DND-41 (cell line): Measurements from ENCODE around the gene FARSB.

Source experiments
- ATAC-seq: fragments of 200-7000 bp; cut with Tn5 transposase; 3 replicates; pipeline ENCODE4 v1.9.1; 2021; ENCODE audit warnings: low read depth; ENCODE audit not compliant: insufficient read depth
- DNase-seq: peaks from one replicate; pipeline ENCODE4 v3.0.0-alpha.2; 2020
- H2AFZ ChIP-seq: 2 replicates; pipeline ENCODE4 v1.6.0; 2012; ENCODE audit warnings: low read depth, low read length
- H3K27ac ChIP-seq: 2 replicates; pipeline ENCODE4 v1.5.1; 2012; ENCODE audit warnings: low read length, inconsistent platforms
- H3K27me3 ChIP-seq: fragments of 200-600 bp; sonication (generic); 2 replicates; pipeline ENCODE4 v1.6.0; 2012; ENCODE audit warnings: low read length, mild to moderate bottlenecking, inconsistent platforms; ENCODE audit not compliant: insufficient read depth, poor library complexity
- H3K36me3 ChIP-seq: 2 replicates; pipeline ENCODE4 v1.5.1; 2012; ENCODE audit warnings: low read length, inconsistent platforms; ENCODE audit not compliant: insufficient read depth
- H3K4me1 ChIP-seq: 2 replicates; pipeline ENCODE4 v1.5.1; 2012; ENCODE audit warnings: mild to moderate bottlenecking, low read length; ENCODE audit not compliant: insufficient read depth
- H3K4me2 ChIP-seq: 2 replicates; pipeline ENCODE4 v1.6.0; 2012; ENCODE audit warnings: mild to moderate bottlenecking, moderate library complexity, low read length, inconsistent platforms; ENCODE audit not compliant: insufficient read depth
- H3K4me3 ChIP-seq, 2 experiments: fragments of 200-600 bp in 1 of 2; shearing (Covaris generic) in 1 of 2; 2 replicates each; pipeline ENCODE4 v1.5.1; 2012 to 2016; ENCODE audit warnings: inconsistent platforms in 2 of 2, low read length in 2 of 2, mild to moderate bottlenecking in 2 of 2, low read depth in 1 of 2, moderate library complexity in 1 of 2
- H3K79me2 ChIP-seq: 2 replicates; pipeline ENCODE4 v1.6.0; 2012; ENCODE audit warnings: low read length, inconsistent platforms; ENCODE audit not compliant: insufficient read depth
- H3K9ac ChIP-seq: 2 replicates; pipeline ENCODE4 v1.6.0; 2012; ENCODE audit warnings: low read depth, mild to moderate bottlenecking, inconsistent platforms, low read length, moderate library complexity
- H3K9me3 ChIP-seq: 2 replicates; pipeline ENCODE4 v1.5.1; 2012; ENCODE audit warnings: low read length, moderate library complexity, mild to moderate bottlenecking, inconsistent platforms; ENCODE audit not compliant: insufficient read depth, severe bottlenecking
- H4K20me1 ChIP-seq: 2 replicates; pipeline ENCODE4 v1.6.0; 2012; ENCODE audit warnings: low read length; ENCODE audit not compliant: insufficient read depth
- EZH2 ChIP-seq: IDR thresholded peaks from 3 replicates; pipeline ENCODE4 v1.6.1; 2012; ENCODE audit warnings: borderline replicate concordance, low read depth, mild to moderate bottlenecking, moderate library complexity, low read length, inconsistent platforms; ENCODE audit not compliant: severe bottlenecking
- TF ChIP-seq, protein P1 (sequence below): IDR thresholded peaks from 2 replicates; pipeline ENCODE4 v1.5.1; 2012; ENCODE audit warnings: borderline replicate concordance, low read length, moderate library complexity, mild to moderate bottlenecking; ENCODE audit not compliant: poor library complexity, severe bottlenecking; ENCODE audit errors: extremely low read depth

Gene FARSB

DNA sequence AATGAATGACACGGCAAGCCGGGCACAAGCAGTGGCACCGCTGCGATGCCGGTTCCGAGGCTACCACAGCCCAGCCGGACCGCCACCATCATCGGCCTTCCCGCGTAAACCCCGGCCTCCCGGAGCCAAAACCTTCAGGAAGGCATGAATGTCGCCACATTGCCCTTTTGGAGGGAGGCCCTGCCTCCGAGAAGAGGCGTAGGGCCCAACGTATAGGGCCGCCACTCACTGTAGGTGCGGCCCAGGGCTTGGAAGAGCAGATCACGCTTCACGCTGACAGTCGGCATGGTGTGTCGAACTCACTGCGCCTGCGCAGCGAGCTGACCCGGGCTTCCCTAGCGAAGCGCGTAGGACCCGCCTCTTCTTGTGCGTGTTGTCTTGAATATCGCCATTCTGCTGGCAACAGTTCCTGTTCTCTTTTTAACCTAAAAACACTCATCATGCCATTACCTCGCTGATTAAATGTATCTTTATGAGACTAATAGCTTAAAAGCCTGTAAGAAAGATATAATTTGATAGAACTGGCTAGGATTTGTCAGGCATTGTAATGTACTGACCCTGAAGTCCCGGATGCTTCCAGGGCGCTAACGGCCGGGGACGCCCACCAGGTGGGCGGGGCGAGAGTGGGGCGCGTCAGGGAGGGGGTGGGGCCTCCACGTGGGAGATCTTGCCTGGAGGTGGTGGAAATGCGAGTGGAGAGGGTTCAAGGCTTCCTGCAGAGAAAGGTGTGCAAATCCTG is at the start of gene FARSB:
TSS of gene FARSB (minus strand) at position 306 of the 739 bp plus-strand sequence. CDS start at position 287, 19 bp downstream.
- H3K36me3 ChIP-seq = peaks cover 4% of the 10 kb centered on the region; the same call in 1 of the 2 replicates
- peaks cover 53% of the 10 kb centered on the region for H3K79me2 ChIP-seq
- TF ChIP-seq, protein P1, sequence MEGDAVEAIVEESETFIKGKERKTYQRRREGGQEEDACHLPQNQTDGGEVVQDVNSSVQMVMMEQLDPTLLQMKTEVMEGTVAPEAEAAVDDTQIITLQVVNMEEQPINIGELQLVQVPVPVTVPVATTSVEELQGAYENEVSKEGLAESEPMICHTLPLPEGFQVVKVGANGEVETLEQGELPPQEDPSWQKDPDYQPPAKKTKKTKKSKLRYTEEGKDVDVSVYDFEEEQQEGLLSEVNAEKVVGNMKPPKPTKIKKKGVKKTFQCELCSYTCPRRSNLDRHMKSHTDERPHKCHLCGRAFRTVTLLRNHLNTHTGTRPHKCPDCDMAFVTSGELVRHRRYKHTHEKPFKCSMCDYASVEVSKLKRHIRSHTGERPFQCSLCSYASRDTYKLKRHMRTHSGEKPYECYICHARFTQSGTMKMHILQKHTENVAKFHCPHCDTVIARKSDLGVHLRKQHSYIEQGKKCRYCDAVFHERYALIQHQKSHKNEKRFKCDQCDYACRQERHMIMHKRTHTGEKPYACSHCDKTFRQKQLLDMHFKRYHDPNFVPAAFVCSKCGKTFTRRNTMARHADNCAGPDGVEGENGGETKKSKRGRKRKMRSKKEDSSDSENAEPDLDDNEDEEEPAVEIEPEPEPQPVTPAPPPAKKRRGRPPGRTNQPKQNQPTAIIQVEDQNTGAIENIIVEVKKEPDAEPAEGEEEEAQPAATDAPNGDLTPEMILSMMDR = no peak
- no peak for TF ChIP-seq EZH2
- H3K27me3 ChIP-seq = no peaks in the 10 kb centered on the region
- ATAC-seq = peak; percentile 89
- H3K4me1 ChIP-seq = peaks cover 37% of the 10 kb centered on the region
- peak within 1 kb of the TSS; percentile 86 to 98 for H3K4me3 ChIP-seq
- DNase-seq = peak; percentile 94
- H2AFZ ChIP-seq = peak within 1 kb of the TSS; percentile 85
- peak within 1 kb of the TSS; percentile 96 for H3K27ac ChIP-seq
- no peaks in the 10 kb centered on the region for H3K9me3 ChIP-seq
- peaks cover 26% of the 10 kb centered on the region; the same call in 1 of the 2 replicates for H4K20me1 ChIP-seq
- H3K9ac ChIP-seq = peak within 1 kb of the TSS; percentile 93
- peak within 1 kb of the TSS; percentile 83 for H3K4me2 ChIP-seq

DNA sequence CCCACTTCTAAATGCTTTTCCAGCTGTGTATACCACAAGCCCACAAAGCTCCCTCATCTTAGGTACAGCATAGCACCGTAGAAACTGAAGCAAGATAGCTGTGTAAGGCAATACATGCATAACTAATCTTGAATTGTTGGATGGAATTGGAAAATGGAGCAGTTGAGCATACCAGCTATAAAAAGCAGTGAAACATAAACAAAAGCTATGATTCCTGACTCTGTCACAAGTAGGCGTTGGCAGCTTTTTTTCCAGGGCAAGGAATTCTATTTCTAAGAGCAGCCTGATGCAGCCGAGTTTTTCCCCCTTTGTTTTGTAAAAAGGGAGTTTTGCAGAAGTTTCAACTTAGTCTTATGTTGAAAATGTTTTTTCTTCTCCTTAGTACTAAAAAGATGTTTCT is 48.0 kb upstream of the FARSB start:
- Histone ChIP-seq H3K36me3 (no peaks in the 10 kb centered on the region), H3K9me3 (no peaks in the 10 kb centered on the region), H3K79me2 (no peaks in the 10 kb centered on the region), H3K4me3 (no peak overlapping the region), H3K4me2 (no peak overlapping the region), H3K9ac (no peak overlapping the region), H3K27me3 (no peaks in the 10 kb centered on the region), H3K27ac (no peak overlapping the region), H2AFZ (no peak overlapping the region), H3K4me1 (peaks cover 51% of the 10 kb centered on the region), H4K20me1 (no peaks in the 10 kb centered on the region)
- no peak for ATAC-seq
- DNase-seq = no peak
- TF ChIP-seq, protein P1 = no peak

DNA sequence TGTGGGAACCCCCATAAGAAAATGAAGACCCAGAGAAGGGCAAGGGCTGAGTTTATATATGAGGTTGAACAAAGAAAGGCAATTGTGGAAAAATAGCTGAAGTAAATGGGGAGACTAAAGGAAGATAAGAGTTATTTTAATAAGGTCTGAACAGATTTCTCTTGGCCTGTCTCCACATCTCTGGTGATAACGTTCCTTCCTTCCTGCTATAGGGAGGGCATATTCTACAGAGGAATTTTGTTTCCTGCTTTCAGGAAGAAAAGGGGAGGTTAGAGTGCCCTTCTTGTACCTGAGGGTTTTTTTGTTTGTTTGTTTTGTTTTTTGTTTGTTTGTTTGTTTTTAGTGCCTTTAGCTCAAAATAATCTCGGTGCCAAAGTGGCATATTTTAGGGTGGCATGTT is 47.2 kb upstream of the FARSB start:
- Histone ChIP-seq H3K4me1 (peaks cover 44% of the 10 kb centered on the region), H3K27me3 (no peaks in the 10 kb centered on the region), H3K4me3 (no peak overlapping the region), H3K4me2 (no peak overlapping the region), H3K9ac (no peak overlapping the region), H2AFZ (no peak overlapping the region), H3K27ac (peak overlapping the region; percentile 21; the same call in 1 of the 2 replicates), H3K36me3 (no peaks in the 10 kb centered on the region), H3K79me2 (no peaks in the 10 kb centered on the region), H3K9me3 (no peaks in the 10 kb centered on the region), H4K20me1 (no peaks in the 10 kb centered on the region)
- DNase-seq (no peak), ATAC-seq (no peak)
- no peak for TF ChIP-seq EZH2
- TF ChIP-seq, protein P1 = no peak
